Measurements from ENCODE around the gene HFM1.

The HFM1 gene

GRCh38 chr1:91221017-91221416 lies 183.6 kb downstream of the HFM1 start:
- no peaks in the 10 kb centered on the region for H3K9me3 ChIP-seq (ENCODE audit: control insufficient read depth, low read length)

GRCh38 chr1:91217911-91218310 lies 186.7 kb downstream of the HFM1 start:
- H3K4me1 ChIP-seq (ENCODE audit: control insufficient read depth, insufficient read depth, low read length) = no peaks in the 10 kb centered on the region
- no peaks in the 10 kb centered on the region for H3K27me3 ChIP-seq (ENCODE audit: control insufficient read depth, insufficient read depth, low read length)
- no peaks in the 10 kb centered on the region for H3K9me3 ChIP-seq (ENCODE audit: control insufficient read depth, low read length)
- H3K4me3 ChIP-seq (ENCODE audit: low read length) = no peak overlapping the region
- no peak overlapping the region for H3K9ac ChIP-seq (ENCODE audit: low read length)
- H3K36me3 ChIP-seq (ENCODE audit: control insufficient read depth, insufficient read depth, low read length) = no peaks in the 10 kb centered on the region

More at GRCh38 chr1:91221017-91221416, 183.6 kb downstream of the HFM1 start:
- H3K36me3 ChIP-seq (ENCODE audit: control insufficient read depth, insufficient read depth, low read length) = no peaks in the 10 kb centered on the region
- H3K4me3 ChIP-seq (ENCODE audit: low read length) = no peak overlapping the region
- no peaks in the 10 kb centered on the region for H3K27me3 ChIP-seq (ENCODE audit: control insufficient read depth, insufficient read depth, low read length)
- H3K9ac ChIP-seq (ENCODE audit: low read length) = no peak overlapping the region
- H3K4me1 ChIP-seq (ENCODE audit: control insufficient read depth, insufficient read depth, low read length) = no peaks in the 10 kb centered on the region
